ENCODE measurements around the gene SCD. TPM values are rescaled to one million over a fixed set of nuclear protein-coding genes. Genes with fewer than 3 reads are reported as not detected.

The SCD gene
- total and polyA plus RNA-seq, 7 experiments from 2014 or later: 1.0 to 121 (median 2.3) TPM

DNA sequence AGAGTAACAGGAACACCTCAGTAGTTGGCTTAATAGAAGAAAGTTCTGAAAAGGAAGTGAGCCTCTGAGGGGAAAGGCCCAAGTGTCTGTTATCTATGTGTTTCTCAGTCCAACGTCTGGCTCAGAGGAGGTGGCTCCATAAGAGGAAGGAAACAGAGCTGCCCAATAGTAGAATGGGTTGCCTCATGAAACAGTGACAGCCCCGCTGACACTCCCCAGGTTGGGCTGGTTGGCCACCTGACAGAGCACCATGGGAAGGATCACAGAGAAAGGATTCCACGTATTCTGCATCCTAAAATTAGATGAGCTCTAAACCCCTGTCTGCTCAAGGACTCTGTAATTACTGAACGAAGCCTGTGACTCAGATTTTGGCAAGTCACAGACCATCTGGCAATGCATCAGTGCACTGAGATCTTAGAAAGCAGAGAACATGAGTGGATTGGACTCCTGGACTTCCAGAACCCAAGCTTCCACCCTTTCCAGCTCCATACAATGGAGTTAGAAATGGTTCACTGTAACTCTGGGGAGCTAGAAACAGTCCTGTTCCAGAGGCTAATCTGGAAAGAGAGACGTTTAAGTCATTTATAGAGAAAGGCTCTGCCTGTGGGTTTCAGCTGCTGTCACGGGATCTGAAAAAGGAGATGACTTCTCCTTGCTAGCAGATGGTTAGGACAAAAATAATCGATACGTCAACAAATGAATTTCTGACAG is 19.9 kb upstream of the SCD start:
- ChIA-PET CTCF (interaction anchor here (1.0 to 1.2 kb wide), 3 partner anchors 11 to 192 kb away, joined by 3 to 6 read pairs (median 3); no protein-coding TSS in a partner anchor), POLR2A (no interaction called here)
- H3K27me3 ChIP-seq (ENCODE audit: control insufficient read depth in 2 of 2, insufficient read depth in 2 of 2, low read length in 2 of 2): no peaks in the 10 kb centered on the region
- peak overlapping the region in 5 of 9 donors; percentile 30 to 89 (median 37) for H3K27ac Mint-ChIP-seq
- peaks cover 3 to 16% (median 12%) of the 10 kb centered on the region in 7 donors for H3K4me1 Mint-ChIP-seq
- no peaks in the 10 kb centered on the region for H3K9me3 Mint-ChIP-seq
- peak overlapping the region in 1 of 10 donors; percentile 23 for H3K4me3 Mint-ChIP-seq
- ATAC-seq: peak; percentile 95
- H3K4me3 ChIP-seq (ENCODE audit: low read length): no peak overlapping the region
- peak in 5 of 9 donors; percentile 18 to 36 (median 25) for DNase-seq
- no peaks in the 10 kb centered on the region for H3K9me3 ChIP-seq (ENCODE audit: control insufficient read depth in 2 of 3, low read length in 3 of 3)
- H3K36me3 Mint-ChIP-seq: no peaks in the 10 kb centered on the region
- no peaks in the 10 kb centered on the region for H3K36me3 ChIP-seq (ENCODE audit: control insufficient read depth in 2 of 3, insufficient read depth in 3 of 3, low read length in 3 of 3)
- H3K4me1 ChIP-seq (ENCODE audit: control insufficient read depth in 2 of 2, insufficient read depth in 2 of 2, low read length in 2 of 2): peaks cover 0 to 3% of the 10 kb centered on the region in 2 donors
- H3K27me3 Mint-ChIP-seq: peaks cover 0 to 18% (median 5%) of the 10 kb centered on the region in 5 donors
- intact Hi-C loops (cut with micrococcal nuclease): loop anchor here in 1 of 2 donors (1.0 kb wide), 1 partner anchor 46 kb away; no protein-coding TSS in a partner anchor
- H3K27ac ChIP-seq (ENCODE audit: low read depth, low read length): no peak overlapping the region

GRCh38 chr10:100327718-100328009 is 19.4 kb upstream of the SCD start:
- Histone ChIP-seq H3K4me1 (ENCODE audit: control insufficient read depth in 2 of 2, insufficient read depth in 2 of 2, low read length in 2 of 2) (peaks cover 0 to 3% of the 10 kb centered on the region in 2 donors), H3K36me3 (ENCODE audit: control insufficient read depth in 2 of 3, insufficient read depth in 3 of 3, low read length in 3 of 3) (no peaks in the 10 kb centered on the region), H3K27ac (ENCODE audit: low read depth, low read length) (no peak overlapping the region), H3K4me3 (ENCODE audit: low read length) (no peak overlapping the region), H3K27me3 (ENCODE audit: control insufficient read depth in 2 of 2, insufficient read depth in 2 of 2, low read length in 2 of 2) (no peaks in the 10 kb centered on the region), H3K9me3 (ENCODE audit: control insufficient read depth in 2 of 3, low read length in 3 of 3) (no peaks in the 10 kb centered on the region)
- Mint-ChIP-seq H3K36me3 (no peaks in the 10 kb centered on the region), H3K4me3 (no peak overlapping the region), H3K4me1 (peaks cover 3 to 16% (median 12%) of the 10 kb centered on the region in 7 donors), H3K9me3 (no peaks in the 10 kb centered on the region), H3K27ac (no peak overlapping the region), H3K27me3 (peaks cover 0 to 19% (median 5%) of the 10 kb centered on the region in 5 donors)
- ATAC-seq (no peak), DNase-seq (no peak)
- ChIA-PET CTCF (interaction anchor here (1.0 to 1.2 kb wide), 3 partner anchors 11 to 191 kb away, joined by 3 to 6 read pairs (median 3); no protein-coding TSS in a partner anchor), POLR2A (no interaction called here)
- intact Hi-C loops (cut with micrococcal nuclease): loop anchor here in 1 of 2 donors (1.0 kb wide), 1 partner anchor 46 kb away; no protein-coding TSS in a partner anchor

GRCh38 chr10:100328198-100328597 is 18.8 kb upstream of the SCD start:
- ATAC-seq: no peak
- H3K9me3 Mint-ChIP-seq: no peaks in the 10 kb centered on the region
- Histone ChIP-seq H3K4me3 (ENCODE audit: low read length) (no peak overlapping the region), H3K27me3 (ENCODE audit: control insufficient read depth in 2 of 2, insufficient read depth in 2 of 2, low read length in 2 of 2) (no peaks in the 10 kb centered on the region), H3K9me3 (ENCODE audit: control insufficient read depth in 2 of 3, low read length in 3 of 3) (no peaks in the 10 kb centered on the region), H3K4me1 (ENCODE audit: control insufficient read depth in 2 of 2, insufficient read depth in 2 of 2, low read length in 2 of 2) (peaks cover 0 to 3% of the 10 kb centered on the region in 2 donors), H3K36me3 (ENCODE audit: control insufficient read depth in 2 of 3, insufficient read depth in 3 of 3, low read length in 3 of 3) (no peaks in the 10 kb centered on the region), H3K27ac (ENCODE audit: low read depth, low read length) (no peak overlapping the region)
- no peak overlapping the region for H3K4me3 Mint-ChIP-seq
- CTCF ChIA-PET: interaction anchor here (1.0 kb wide), 1 partner anchor 191 kb away, joined by 3 read pairs; no protein-coding TSS in a partner anchor
- H3K4me1 Mint-ChIP-seq: peaks cover 3 to 20% (median 12%) of the 10 kb centered on the region in 7 donors
- H3K27me3 Mint-ChIP-seq: peaks cover 0 to 24% (median 5%) of the 10 kb centered on the region in 5 donors
- POLR2A ChIA-PET: no interaction called here
- no peak overlapping the region for H3K27ac Mint-ChIP-seq
- H3K36me3 Mint-ChIP-seq: peaks cover 0 to 1% (median 0%) of the 10 kb centered on the region in 5 donors
- intact Hi-C loops (cut with micrococcal nuclease): no loop called here
- no peak for DNase-seq

- Mint-ChIP-seq H3K36me3 (peaks cover 0 to 2% (median 0%) of the 10 kb centered on the region in 5 donors), H3K4me1 (peaks cover 3 to 21% (median 12%) of the 10 kb centered on the region in 7 donors), H3K27me3 (peaks cover 0 to 39% (median 5%) of the 10 kb centered on the region in 5 donors), H3K4me3 (no peak within 1 kb of the TSS), H3K27ac (no peak within 1 kb of the TSS), H3K9me3 (no peaks in the 10 kb centered on the region)
- no peak for ATAC-seq
- POLR2A ChIA-PET: no interaction called here
- Histone ChIP-seq H3K36me3 (ENCODE audit: control insufficient read depth in 2 of 3, insufficient read depth in 3 of 3, low read length in 3 of 3) (no peaks in the 10 kb centered on the region), H3K27ac (ENCODE audit: low read depth, low read length) (no peak within 1 kb of the TSS), H3K4me3 (ENCODE audit: low read length) (no peak within 1 kb of the TSS), H3K9me3 (ENCODE audit: control insufficient read depth in 2 of 3, low read length in 3 of 3) (no peaks in the 10 kb centered on the region), H3K27me3 (ENCODE audit: control insufficient read depth in 2 of 2, insufficient read depth in 2 of 2, low read length in 2 of 2) (no peaks in the 10 kb centered on the region), H3K4me1 (ENCODE audit: control insufficient read depth in 2 of 2, insufficient read depth in 2 of 2, low read length in 2 of 2) (peaks cover 0 to 3% of the 10 kb centered on the region in 2 donors)
- CTCF ChIA-PET: interaction anchor here (0.5 to 1.4 kb wide), 6 partner anchors 9 to 280 kb away, joined by 3 to 4 read pairs (median 4); partner anchors contain the start of gene HIF1AN
- DNase-seq: no peak
- intact Hi-C loops (cut with micrococcal nuclease): no loop called here
Observed at GRCh38 chr10:100330079-100330478, 17.0 kb upstream of the SCD start, which contains the start of gene PKD2L1. Gene PKD2L1, minus strand, starts transcription at chr10:100330228. Its CDS starts 125 bp downstream, at chr10:100330103.

- DNase-seq: no peak
- Mint-ChIP-seq H3K9me3 (no peaks in the 10 kb centered on the region), H3K4me1 (peaks cover 0 to 8% (median 0%) of the 10 kb centered on the region in 7 donors), H3K27me3 (peaks cover 0 to 40% (median 5%) of the 10 kb centered on the region in 5 donors), H3K4me3 (no peak overlapping the region), H3K36me3 (peaks cover 0 to 2% (median 0%) of the 10 kb centered on the region in 5 donors), H3K27ac (peak overlapping the region in 1 of 9 donors; percentile 24)
- Histone ChIP-seq H3K4me1 (ENCODE audit: control insufficient read depth in 2 of 2, insufficient read depth in 2 of 2, low read length in 2 of 2) (no peaks in the 10 kb centered on the region), H3K9me3 (ENCODE audit: control insufficient read depth in 2 of 3, low read length in 3 of 3) (no peaks in the 10 kb centered on the region), H3K27ac (ENCODE audit: low read depth, low read length) (no peak overlapping the region), H3K4me3 (ENCODE audit: low read length) (no peak overlapping the region), H3K36me3 (ENCODE audit: control insufficient read depth in 2 of 3, insufficient read depth in 3 of 3, low read length in 3 of 3) (no peaks in the 10 kb centered on the region), H3K27me3 (ENCODE audit: control insufficient read depth in 2 of 2, insufficient read depth in 2 of 2, low read length in 2 of 2) (no peaks in the 10 kb centered on the region)
- no peak for ATAC-seq
- ChIA-PET POLR2A (interaction anchor here (1.2 kb wide), 1 partner anchor 101 kb away, joined by 3 read pairs; no protein-coding TSS in a partner anchor), CTCF (interaction anchor here (0.9 to 1.1 kb wide), 2 partner anchors 17 to 155 kb away, joined by 3 read pairs; no protein-coding TSS in a partner anchor)
- intact Hi-C loops (cut with micrococcal nuclease): no loop called here
Observed at GRCh38 chr10:100333106-100333505, 13.9 kb upstream of the SCD start.

DNA sequence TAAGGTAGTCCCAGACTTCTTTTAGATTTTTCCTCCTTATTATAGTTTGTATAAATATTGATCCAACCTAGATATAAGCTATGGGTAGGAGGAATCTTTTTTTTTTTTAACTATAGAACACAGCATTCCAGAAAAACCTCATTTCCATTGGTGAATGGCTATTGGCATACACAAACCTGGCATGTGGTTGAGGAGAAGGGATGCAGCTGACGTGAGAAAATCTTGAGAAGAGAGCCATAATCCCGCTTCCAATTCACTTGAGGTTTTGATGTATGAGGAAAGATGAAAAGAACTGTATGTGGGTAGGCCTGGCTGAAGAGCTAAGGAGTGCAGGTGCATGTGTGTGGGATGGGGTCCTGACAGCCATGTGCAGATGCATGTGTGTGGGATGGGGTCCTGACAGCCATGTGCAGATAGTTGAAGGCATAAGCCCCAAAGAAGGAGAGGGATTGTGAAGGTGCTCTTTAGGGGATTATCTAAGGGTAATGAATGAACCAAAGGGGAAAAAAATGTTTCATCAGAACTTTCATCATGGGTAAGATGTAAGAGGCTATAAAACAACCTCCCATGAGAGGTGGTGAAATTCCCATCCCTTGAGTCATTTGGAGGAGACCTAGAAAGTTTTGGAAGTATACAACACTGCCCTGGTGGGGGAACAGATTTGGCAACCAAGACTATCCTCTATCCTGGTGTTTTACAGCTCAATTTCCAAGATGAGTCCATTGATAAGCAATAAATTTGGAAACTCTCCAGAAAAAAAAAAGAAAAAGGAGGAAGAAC is 13.2 kb upstream of the SCD start:
- Mint-ChIP-seq H3K27ac (peak overlapping the region in 1 of 9 donors; percentile 49), H3K4me3 (no peak overlapping the region), H3K4me1 (peaks cover 0 to 13% (median 0%) of the 10 kb centered on the region in 7 donors), H3K36me3 (peaks cover 0 to 2% (median 0%) of the 10 kb centered on the region in 5 donors), H3K27me3 (peaks cover 0 to 40% (median 5%) of the 10 kb centered on the region in 5 donors), H3K9me3 (no peaks in the 10 kb centered on the region)
- ATAC-seq (no peak), DNase-seq (no peak)
- no peaks in the 10 kb centered on the region for H3K36me3 ChIP-seq (ENCODE audit: control insufficient read depth in 2 of 3, insufficient read depth in 3 of 3, low read length in 3 of 3)
- ChIA-PET POLR2A (interaction anchor here (0.8 kb wide), 1 partner anchor 210 kb away, joined by 5 read pairs; no protein-coding TSS in a partner anchor), CTCF (interaction anchor here (1.1 to 1.4 kb wide), 2 partner anchors 17 to 99 kb away, joined by 3 read pairs; no protein-coding TSS in a partner anchor)
- H3K4me1 ChIP-seq (ENCODE audit: control insufficient read depth in 2 of 2, insufficient read depth in 2 of 2, low read length in 2 of 2): no peaks in the 10 kb centered on the region
- no peak overlapping the region for H3K4me3 ChIP-seq (ENCODE audit: low read length)
- H3K9me3 ChIP-seq (ENCODE audit: control insufficient read depth in 2 of 3, low read length in 3 of 3): no peaks in the 10 kb centered on the region
- H3K27ac ChIP-seq (ENCODE audit: low read depth, low read length): no peak overlapping the region
- H3K27me3 ChIP-seq (ENCODE audit: control insufficient read depth in 2 of 2, insufficient read depth in 2 of 2, low read length in 2 of 2): no peaks in the 10 kb centered on the region
- intact Hi-C loops (cut with micrococcal nuclease): no loop called here

Measured in naive thymus-derived CD4-positive, alpha-beta T cell (primary cell).